NCI-H128 (cell line): ENCODE measurements around the gene TXNDC9.
"Not testable (repeated sequence)": the region's sequence is repeated elsewhere in the genome, so short reads cannot be mapped to it uniquely, and the experiment has no call there.

Experiments used
- DNase-seq: peaks from one replicate; lab custom pipeline; 2025; ENCODE audit not compliant: unreplicated experiment; lab: John Stamatoyannopoulos, UW

The TXNDC9 gene

DNA sequence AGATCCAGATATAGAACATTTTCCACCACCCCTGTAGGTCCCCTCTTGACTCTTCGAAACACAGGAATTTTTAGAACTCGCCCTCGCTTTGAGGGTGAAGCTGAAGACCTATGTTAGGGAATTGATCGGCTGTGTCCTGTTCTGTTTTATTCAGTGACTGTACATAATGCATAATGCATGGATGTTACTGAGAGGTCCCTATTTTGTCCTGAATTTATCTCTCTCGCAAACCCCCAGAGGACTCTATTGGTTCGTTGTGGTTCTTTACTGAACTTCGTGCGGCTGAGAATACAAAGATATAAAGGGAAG, 625 bp upstream of the TXNDC9 start:
- DNase-seq = no peak

DNA sequence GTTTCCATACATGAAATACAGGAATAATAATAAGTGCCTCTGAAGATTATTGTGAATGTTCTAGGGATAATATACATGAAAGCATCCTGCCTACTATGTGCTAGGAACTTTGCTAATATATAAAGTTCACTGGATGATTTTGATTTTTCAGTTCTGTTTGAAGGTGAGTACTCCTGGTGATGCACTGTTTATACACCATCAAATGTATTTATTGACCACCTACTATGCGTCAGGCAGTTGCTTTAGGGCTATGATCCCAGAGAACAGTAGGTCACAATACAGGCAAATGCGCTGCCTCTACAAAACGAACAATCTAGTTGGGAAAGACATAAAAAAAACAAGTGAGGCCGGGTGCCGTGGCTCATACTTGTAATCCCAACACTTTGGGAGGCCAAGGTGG, 10.7 kb downstream of the TXNDC9 start:
- DNase-seq = no peak

DNA sequence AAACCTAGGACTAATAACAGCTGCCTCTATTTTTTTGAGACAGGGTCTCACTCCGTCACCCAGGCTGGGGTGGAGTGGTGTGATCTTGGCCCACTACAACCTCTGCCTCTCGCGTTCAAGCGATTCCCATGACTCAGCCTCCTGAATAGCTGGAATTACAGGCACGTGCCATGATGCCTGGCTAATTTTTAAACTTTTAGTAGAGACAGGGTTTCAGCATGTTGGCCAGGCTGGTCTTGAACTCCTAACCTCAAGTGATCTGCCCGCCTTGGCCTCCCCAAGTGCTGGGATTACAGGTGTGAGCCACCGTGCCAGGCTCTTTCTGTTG, 18.3 kb downstream of the TXNDC9 start:
- not testable (repeated sequence) for DNase-seq

DNA sequence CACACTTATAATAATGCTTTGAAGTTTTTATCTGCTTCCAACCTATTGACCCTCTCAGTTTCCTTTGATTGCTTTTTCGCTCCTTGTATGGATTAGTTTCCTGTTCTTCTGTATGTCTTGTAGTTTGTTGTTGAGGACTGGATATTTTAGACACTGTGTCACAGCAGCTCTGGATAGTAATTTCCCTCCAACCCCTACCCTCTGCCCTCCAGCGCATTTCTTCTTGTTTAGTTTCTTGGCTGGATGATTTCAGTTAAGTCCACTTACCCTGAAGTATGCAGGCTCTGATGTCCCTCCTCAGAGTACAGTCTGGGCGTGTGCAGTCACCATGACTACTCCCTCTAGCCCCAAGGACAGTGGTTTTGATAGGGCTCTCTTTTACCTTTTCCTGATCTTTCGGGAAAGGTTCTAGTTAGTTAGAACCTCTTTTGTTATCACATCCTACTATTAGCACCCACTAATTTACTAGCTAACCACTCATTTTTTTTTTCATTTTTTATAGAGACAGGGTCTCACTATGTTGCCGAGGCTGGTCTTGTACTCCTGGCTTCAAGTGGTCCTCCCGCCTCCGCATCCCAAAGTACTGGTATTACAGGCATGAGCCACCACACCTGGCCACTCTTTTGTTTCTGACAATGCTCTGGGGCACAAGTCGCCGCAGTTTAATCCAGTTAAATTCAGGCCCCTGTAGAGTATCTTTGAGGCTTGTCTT, 18.8 kb downstream of the TXNDC9 start:
- no peak for DNase-seq

DNA sequence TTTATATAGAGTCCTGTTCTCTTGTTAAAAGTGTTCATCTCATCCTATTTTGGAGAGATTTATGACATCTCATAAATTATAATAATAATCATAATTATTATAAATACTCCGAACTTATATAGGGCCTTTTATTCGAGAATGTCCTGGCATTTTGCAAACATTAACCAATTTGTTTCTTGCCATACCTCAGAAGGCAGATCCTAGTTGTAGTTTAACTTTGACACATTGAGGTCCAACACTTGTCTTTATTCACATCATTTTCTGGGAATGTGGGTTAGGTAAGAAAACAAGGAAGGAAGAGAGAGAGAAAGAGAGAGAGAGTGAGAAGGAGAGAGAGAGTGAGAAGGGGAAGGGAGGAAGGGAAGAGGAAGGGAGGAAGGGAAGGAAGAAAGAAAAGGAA, 35.0 kb downstream of the TXNDC9 start, which contains the start of gene LYG1:
Gene LYG1, minus strand, starts transcription at position 101 of the 400 bp plus-strand sequence. CDS start 5,527 bp downstream, outside the sequence.
- not testable (repeated sequence) for DNase-seq

DNA sequence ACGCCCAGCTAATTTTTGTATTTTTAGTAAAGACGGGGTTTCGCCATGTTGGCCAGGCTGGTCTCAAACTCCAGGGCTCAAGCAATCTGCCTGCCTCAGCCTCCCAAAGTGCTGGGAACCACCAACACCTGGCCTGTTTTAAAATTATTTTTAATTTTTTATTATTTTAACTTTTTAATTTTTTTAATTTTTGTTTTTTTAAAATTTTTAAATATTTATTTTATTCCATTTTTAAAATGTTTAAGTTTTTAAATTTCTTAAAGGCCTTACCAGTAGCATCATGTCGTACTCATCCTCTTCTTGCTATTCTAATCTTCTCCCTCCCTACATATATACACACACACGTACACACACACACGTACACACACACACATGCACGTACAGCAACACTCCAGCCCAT, 36.6 kb downstream of the TXNDC9 start:
- no peak for DNase-seq

DNA sequence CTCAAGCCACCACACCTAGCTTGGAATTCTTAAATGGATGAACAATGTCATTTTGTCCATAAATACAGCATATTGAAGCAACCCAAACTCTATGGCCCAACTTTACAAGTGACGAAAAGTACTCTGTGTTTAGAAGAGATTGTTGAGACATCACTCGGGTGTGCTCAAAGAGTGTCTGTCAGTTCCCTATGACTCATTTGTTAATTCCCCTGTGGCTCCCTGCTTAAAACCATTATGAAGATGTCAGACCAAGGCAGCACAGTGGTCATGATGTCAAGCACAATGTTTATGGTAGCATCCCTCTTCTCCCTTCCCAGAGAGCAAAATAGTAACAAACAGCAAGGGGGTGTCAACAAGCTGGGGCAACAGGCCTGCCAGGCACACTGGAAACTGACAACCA, 38.1 kb downstream of the TXNDC9 start:
- DNase-seq = no peak

DNA sequence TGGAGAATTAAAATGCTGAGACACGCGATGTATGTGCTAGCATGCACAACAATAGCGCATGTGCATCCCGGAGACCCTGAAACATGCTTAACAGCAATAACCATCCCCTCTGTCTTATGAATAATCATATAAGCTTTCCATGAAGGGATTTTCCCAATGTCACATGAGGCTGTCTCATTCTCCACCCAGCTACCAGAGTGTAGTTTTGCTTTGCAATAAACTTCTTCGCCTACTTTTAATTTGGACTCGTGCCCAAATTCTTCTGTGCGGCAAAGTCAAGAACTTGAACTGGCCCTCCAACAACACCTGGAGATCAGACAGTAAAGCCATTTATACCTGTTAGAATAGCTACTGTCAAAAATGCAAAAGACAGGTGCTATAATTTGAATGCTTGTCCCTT, 50.6 kb downstream of the TXNDC9 start:
- no peak for DNase-seq

DNA sequence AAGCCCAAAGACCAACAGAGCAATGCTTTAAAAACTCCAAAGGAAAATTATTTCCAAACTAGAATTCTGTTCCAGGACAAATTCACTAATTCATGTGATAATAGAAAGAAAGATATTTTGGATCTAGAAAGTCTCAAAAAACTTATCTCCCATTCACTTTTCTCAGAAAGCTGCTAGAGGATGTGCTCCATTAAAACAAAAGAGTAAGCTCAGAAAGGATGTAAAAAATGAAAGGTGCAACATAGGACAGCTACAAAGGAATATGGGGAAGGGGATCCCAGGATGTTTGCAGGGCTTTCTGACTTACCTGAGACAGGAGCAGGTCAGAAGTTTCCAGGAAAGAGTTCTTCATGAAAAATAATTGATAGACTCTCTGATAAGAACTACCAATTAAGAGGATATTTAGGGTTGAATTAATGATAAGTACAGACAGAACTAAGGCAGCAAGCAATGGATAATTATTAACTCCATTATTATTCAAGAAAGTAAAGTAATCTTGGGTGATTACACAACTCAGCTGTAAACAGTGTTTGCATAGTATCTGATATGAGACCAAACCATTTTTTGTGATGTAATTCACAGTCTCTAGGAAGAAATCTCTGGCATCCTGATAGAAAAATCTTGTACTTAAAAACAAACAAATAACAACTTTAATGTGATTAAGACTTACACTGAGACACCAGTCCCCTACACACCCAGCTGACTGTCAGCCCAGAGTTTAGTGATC, 56.0 kb downstream of the TXNDC9 start:
- DNase-seq = no peak

DNA sequence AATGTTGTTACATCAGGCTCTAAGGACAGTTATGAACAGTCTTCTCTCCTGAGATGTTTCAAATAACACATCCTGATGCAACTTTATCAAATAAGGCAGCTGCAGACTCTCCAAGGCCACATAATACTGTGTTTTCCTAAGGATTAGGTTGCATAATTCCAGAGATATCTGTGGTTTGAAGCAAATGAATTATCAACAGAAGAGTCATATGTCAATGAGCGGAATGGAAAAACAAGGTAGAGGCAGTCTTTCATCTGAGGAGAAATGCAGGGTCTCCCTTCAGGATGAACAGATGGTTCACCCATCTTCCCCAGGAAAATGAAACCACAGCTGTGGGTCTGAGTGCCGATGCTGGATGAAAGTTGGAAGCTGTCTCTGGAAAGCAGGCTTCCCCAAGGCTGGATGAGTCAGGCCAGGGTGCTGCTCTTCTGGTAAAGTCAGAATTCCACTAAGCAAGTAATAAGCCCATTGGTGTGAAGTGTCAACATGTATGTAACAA, 57.3 kb downstream of the TXNDC9 start:
- DNase-seq = no peak

DNA sequence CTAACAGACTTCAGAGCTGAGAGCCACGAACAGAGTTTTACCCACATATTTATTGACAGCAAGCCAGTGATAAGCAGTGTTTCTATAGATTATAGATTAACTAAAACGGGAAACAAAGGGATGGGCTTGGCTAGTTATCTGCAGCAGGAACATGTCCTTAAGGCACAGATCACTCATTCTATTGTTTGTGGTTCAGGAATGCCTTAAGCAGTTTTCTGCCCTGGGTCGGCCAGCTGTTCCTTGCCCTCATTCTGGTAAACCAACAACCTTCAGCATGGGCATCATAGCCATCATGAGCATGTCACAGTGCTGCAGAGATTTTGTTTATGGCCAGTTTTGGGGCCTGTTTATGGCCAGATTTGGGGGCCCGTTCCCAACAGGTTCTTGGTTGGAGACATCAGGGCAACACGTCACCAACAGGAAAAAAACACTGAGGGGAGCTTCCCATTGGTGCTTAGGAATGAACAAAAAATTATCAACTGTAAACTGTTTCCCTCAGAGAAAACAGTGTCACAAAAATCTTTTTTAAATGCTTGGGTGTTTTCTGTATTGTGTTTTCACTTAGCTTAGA, 57.9 kb downstream of the TXNDC9 start:
- DNase-seq = not testable (repeated sequence)

DNA sequence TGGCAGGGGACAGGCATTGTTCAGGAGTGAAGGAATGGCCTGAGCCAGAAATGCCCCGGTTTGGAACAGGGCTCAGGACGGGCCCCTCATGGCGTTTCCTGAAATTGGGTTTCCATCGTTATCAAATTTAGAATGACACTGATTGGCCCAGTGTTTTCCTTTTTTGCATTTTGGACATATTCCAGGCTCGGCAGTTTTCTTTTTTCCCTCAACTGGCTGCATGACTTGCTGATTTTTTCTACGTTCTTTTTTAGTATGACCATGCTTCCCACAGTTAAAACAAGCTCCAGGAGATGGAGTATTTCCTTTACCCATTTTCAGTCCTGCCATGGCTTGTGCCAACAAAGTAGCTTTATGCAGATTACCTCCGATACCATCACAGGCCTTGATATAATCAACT, 60.3 kb downstream of the TXNDC9 start:
- no peak for DNase-seq
